Activated B cell treated with CpG ODN at 0.5 μM for 24 hours (primary cell): ENCODE results near the gene CHKB. TPM values are rescaled to one million over a fixed set of nuclear protein-coding genes. Genes with fewer than 3 reads are reported as not detected.

Experiments
- ATAC-seq: fragments of 200-7000 bp; cut with Tn5 transposase; one replicate; pipeline ENCODE4 v1.10.0; 2021; ENCODE audit warnings: low read depth, mild to moderate bottlenecking, moderate library complexity
- CTCF ChIA-PET: fragments of 350-600 bp; sonication (Branson Sonifier 250); formaldehyde crosslinking; loops from one replicate; lab custom pipeline; 2021; ENCODE audit warnings: antibody characterized with exemption; lab: Charles Lee
- POLR2A ChIA-PET: fragments of 350-600 bp; sonication (Branson Sonifier 250); formaldehyde crosslinking; loops from one replicate; lab custom pipeline; 2021; ENCODE audit warnings: antibody characterized with exemption; lab: Charles Lee
- DNase-seq: peaks from one replicate; pipeline ENCODE4 v3.0.0; 2022
- H3K27ac Mint-ChIP-seq: one replicate; pipeline ENCODE4 v1.8.0; 2020; ENCODE audit warnings: mixed read lengths
- H3K27me3 Mint-ChIP-seq: one replicate; pipeline ENCODE4 v1.8.0; 2021; ENCODE audit warnings: mixed read lengths
- H3K36me3 Mint-ChIP-seq: one replicate; pipeline ENCODE4 v1.8.0; 2021; ENCODE audit warnings: low read depth, mixed read lengths
- H3K4me1 Mint-ChIP-seq: one replicate; pipeline ENCODE4 v1.8.0; 2021; ENCODE audit warnings: mixed read lengths
- H3K4me3 Mint-ChIP-seq: one replicate; pipeline ENCODE4 v1.8.0; 2020; ENCODE audit warnings: mild to moderate bottlenecking, mixed read lengths
- H3K9me3 Mint-ChIP-seq: one replicate; pipeline ENCODE4 v1.8.0; 2020; ENCODE audit warnings: mixed read lengths
- intact Hi-C: fragments of 100-400 bp; cut with micrococcal nuclease; formaldehyde crosslinking; loops from one replicate; pipeline ENCODE4 v1.15.1; 2024
- total RNA-seq: library from RNA; stranded (reverse); gene quantifications from 2 replicates; pipeline ENCODE4 v1.2.3, GENCODE V29; 2022
- TF ChIP-seq, protein P1 (sequence below): fragments of 200-600 bp; IDR thresholded peaks from one replicate; pipeline ENCODE4 v1.8.0; 2022; ENCODE audit warnings: antibody characterized with exemption, mild to moderate bottlenecking

The CHKB gene
- total RNA-seq, 1 donor from 2014 or later = 158 TPM

DNA sequence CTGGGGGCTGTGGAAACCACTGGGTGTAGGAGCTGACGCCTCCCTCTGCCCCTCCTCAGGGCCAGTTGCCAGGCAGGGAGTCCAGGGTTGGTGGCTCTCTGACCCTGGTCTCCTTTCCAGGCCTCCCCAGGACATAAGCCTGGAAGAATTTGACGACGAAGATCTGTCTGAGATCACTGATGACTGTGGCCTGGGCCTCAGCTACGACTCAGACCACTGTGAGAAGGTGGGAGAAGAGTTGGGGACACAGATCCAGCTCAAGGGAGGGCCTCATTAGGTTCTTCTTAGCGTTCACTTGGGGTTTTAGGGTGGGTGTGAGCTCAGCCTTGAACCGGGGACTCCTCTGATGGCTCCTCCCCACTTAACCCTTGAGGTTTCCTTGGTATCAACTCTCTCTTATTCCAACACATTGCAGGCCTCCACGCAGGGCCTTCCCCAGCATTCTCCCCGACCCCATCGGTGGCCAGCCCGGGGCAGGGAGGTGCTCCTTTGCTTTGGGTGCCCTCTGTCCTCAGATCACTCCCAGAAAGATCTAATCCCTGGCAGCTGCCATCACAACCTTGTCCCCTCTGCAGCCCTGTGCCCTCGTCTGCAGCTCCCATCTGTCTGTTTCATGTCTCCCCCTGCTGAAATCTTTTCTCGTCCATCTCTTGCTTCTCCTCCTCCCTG, 19.2 kb upstream of the CHKB start:
- Mint-ChIP-seq H3K4me3 (peak overlapping the region; percentile 69), H3K4me1 (peaks cover 12% of the 10 kb centered on the region), H3K36me3 (peaks cover 2% of the 10 kb centered on the region), H3K27ac (no peak overlapping the region), H3K27me3 (peaks cover 34% of the 10 kb centered on the region), H3K9me3 (no peaks in the 10 kb centered on the region)
- POLR2A ChIA-PET = interaction anchor here (0.7 to 1.0 kb wide), 2 partner anchors 18 to 73 kb away, joined by 3 read pairs; no protein-coding TSS in a partner anchor
- TF ChIP-seq, protein P1, sequence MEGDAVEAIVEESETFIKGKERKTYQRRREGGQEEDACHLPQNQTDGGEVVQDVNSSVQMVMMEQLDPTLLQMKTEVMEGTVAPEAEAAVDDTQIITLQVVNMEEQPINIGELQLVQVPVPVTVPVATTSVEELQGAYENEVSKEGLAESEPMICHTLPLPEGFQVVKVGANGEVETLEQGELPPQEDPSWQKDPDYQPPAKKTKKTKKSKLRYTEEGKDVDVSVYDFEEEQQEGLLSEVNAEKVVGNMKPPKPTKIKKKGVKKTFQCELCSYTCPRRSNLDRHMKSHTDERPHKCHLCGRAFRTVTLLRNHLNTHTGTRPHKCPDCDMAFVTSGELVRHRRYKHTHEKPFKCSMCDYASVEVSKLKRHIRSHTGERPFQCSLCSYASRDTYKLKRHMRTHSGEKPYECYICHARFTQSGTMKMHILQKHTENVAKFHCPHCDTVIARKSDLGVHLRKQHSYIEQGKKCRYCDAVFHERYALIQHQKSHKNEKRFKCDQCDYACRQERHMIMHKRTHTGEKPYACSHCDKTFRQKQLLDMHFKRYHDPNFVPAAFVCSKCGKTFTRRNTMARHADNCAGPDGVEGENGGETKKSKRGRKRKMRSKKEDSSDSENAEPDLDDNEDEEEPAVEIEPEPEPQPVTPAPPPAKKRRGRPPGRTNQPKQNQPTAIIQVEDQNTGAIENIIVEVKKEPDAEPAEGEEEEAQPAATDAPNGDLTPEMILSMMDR = no peak
- intact Hi-C loops = loop anchor here (2.0 kb wide), 1 partner anchor 19 kb away; the partner anchor contains the start of gene CHKB
- CTCF ChIA-PET = interaction anchor here (0.9 kb wide), 1 partner anchor 76 kb away, joined by 3 read pairs; the partner anchor contains the start of gene SCO2
- no peak for ATAC-seq
- DNase-seq = no peak

DNA sequence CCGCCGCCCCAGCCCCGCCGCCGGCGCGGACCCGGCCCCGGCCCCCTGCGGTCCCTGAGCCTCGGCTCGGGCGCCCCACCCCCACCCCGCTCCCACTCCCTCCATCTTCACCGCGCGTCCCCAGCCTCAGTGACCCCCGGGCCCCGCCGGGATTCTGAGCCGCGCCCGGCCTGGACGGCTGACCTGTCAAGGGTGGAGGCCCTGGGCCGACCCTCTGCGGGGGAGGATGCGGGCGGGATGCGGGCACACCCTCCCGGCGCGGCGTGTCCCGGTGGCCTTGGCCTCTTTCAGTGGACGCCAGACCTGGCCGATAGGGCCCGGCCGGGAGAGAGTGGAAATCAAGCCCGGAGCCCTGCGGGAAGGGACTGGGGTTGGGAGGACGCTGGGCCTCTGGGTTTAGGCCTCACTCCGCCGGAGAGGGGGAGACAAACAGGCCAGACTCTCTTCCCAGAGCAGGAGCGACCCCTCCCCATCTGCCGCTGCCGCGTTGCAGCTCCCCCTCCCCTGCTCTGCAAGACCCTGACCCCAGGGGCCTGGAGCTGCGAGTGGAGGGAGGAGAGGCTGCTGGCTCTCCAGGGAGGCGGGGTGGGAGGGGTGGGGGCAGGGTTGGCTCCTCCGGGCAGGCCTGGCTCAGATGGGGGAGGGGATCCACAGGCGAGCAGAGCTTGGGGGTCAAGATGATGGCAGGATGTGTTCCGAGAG, 18.5 kb upstream of the CHKB start:
- intact Hi-C loops = loop anchor here (2.0 kb wide), 1 partner anchor 18 kb away; the partner anchor contains the start of gene CHKB
- POLR2A ChIA-PET = interaction anchor here (0.7 kb wide), 1 partner anchor 72 kb away, joined by 3 read pairs; no protein-coding TSS in a partner anchor
- no peak for DNase-seq

DNA sequence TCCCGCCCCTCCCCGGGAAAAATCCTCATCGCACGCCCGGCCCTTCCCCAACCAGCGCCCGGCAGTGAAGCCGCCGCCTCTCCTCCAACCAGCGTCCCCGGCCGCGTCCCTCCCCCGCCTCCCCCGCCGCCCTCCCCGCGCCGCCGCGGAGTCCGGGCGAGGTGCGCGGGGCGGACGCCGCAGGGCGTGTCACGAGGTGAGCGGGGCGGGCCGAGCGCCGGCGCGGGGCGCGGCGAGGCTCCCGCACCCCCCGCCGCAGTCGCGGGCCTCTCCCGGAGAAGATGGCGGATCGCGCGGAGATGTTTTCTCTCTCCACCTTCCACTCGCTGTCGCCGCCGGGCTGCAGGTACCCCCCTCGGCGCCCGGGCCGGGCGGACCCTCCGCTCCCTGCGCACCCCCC, 17.9 kb upstream of the CHKB start, which contains the start of gene MAPK8IP2:
TSS of gene MAPK8IP2 (plus strand) at position 256 of the 400 bp plus-strand sequence. CDS start at position 282, 26 bp downstream.
- Mint-ChIP-seq H3K36me3 (peaks cover 3% of the 10 kb centered on the region), H3K4me1 (peaks cover 12% of the 10 kb centered on the region), H3K9me3 (no peaks in the 10 kb centered on the region), H3K27ac (no peak within 1 kb of the TSS), H3K4me3 (peak within 1 kb of the TSS; percentile 72), H3K27me3 (peaks cover 29% of the 10 kb centered on the region)
- ChIA-PET POLR2A (interaction anchor here (1.0 kb wide), 1 partner anchor 52 kb away, joined by 3 read pairs; no protein-coding TSS in a partner anchor), CTCF (no interaction called here)
- no peak for DNase-seq
- peak; percentile 55 for ATAC-seq
- TF ChIP-seq, protein P1 = no peak
- intact Hi-C loops = loop anchor here (2.0 kb wide), 1 partner anchor 18 kb away; the partner anchor contains the start of gene CHKB

More for the DNA sequence above, 18.5 kb upstream of the CHKB start:
- TF ChIP-seq, protein P1 = no peak
- CTCF ChIA-PET = interaction anchor here (0.9 kb wide), 1 partner anchor 75 kb away, joined by 3 read pairs; the partner anchor contains the start of gene SCO2
- Mint-ChIP-seq H3K36me3 (peaks cover 2% of the 10 kb centered on the region), H3K27ac (no peak overlapping the region), H3K9me3 (no peaks in the 10 kb centered on the region), H3K27me3 (peaks cover 30% of the 10 kb centered on the region), H3K4me1 (peaks cover 12% of the 10 kb centered on the region), H3K4me3 (peak overlapping the region; percentile 69)
- no peak for ATAC-seq

DNA sequence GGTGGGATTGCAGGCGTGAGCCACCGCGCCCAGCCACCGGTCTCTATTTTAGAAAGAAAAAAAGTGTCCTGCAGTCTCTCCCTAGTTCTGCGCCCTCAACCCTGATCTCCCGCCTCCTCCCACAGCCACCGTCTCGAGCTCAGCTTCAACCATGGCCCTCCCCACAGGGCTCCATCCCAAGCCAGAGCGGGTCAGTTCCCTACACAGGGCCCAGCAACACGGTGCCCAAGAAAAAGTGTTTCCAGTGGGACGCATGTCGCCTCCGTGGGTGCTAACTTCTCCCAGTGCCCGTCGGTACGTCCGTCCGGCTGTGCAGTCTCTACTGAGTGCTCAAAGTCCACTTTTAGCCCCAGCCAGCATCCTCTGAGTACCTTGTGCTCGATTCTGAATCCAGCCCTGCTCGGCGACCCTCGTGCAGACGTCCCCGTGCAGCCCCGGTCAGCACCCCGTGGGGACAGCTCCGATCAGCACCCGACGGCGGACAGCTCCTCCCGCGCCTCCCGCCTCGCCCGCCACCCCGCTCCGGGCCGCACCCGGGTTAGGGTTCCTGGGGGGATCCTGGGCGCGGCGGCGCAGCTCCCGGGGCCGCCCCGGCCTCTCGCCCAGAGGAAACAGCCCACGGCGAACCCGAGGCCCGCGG, 17.3 kb upstream of the CHKB start:
- Mint-ChIP-seq H3K4me1 (peaks cover 12% of the 10 kb centered on the region), H3K9me3 (no peaks in the 10 kb centered on the region), H3K36me3 (peaks cover 3% of the 10 kb centered on the region), H3K27me3 (peaks cover 29% of the 10 kb centered on the region), H3K4me3 (peak overlapping the region; percentile 72), H3K27ac (no peak overlapping the region)
- POLR2A ChIA-PET = interaction anchor here (0.6 to 1.0 kb wide), 2 partner anchors 9 to 52 kb away, joined by 3 to 7 read pairs; no protein-coding TSS in a partner anchor
- CTCF ChIA-PET = no interaction called here
- TF ChIP-seq, protein P1 = no peak
- intact Hi-C loops = loop anchor here (2.0 kb wide), 1 partner anchor 17 kb away; the partner anchor contains the start of gene CHKB
- peak; percentile 96 for ATAC-seq
- DNase-seq = peak; percentile 66
